Uterus (tissue), 4 donors: ENCODE data around the gene SECTM1. TPM values are rescaled to one million over a fixed set of nuclear protein-coding genes. Genes with fewer than 3 reads are reported as not detected.

ENCODE experiments used
- DNase-seq, 2 donors: peaks; one replicate each; pipeline ENCODE4 v3.0.0-alpha.2; 2019 to 2020
- H3K27ac ChIP-seq, 2 donors: fragments of 200-600 bp; sonication (generic); 1 replicate in 1 of 2; 2 replicates in 1 of 2; pipeline ENCODE4 v1.5.1; 2016 to 2018
- H3K27me3 ChIP-seq, 2 donors: fragments of 200-600 bp; sonication (generic); one replicate each; pipeline ENCODE4 v1.5.1; 2018 to 2019; ENCODE audit warnings: control low read depth in 1 of 2
- H3K36me3 ChIP-seq, 2 donors: fragments of 200-600 bp; sonication (generic); one replicate each; pipeline ENCODE4 v1.5.1; 2019; ENCODE audit warnings: control low read depth in 1 of 2
- H3K4me1 ChIP-seq, 2 donors: fragments of 200-600 bp; sonication (generic); one replicate each; pipeline ENCODE4 v1.5.1; 2018 to 2019; ENCODE audit warnings: control low read depth in 1 of 2
- H3K4me3 ChIP-seq, 2 donors: fragments of 200-600 bp; sonication (generic); 1 replicate in 1 of 2; 2 replicates in 1 of 2; pipeline ENCODE4 v1.5.1; 2018 to 2019; ENCODE audit warnings: mild to moderate bottlenecking in 1 of 2
- H3K9me3 ChIP-seq, 2 donors: fragments of 200-600 bp; sonication (generic); one replicate each; pipeline ENCODE4 v1.5.1; 2019; ENCODE audit warnings: control low read depth in 1 of 2
- CTCF ChIP-seq, 4 experiments: fragments of 200-600 bp in 2 of 4; fragments of 450-650 bp in 2 of 4; sonication (generic) in 2 of 4; IDR thresholded peaks; one replicate each; pipeline ENCODE4 v1.5.1; 2016 to 2019; ENCODE audit warnings: antibody characterized with exemption in 4 of 4, mild to moderate bottlenecking in 2 of 4, moderate library complexity in 1 of 4
- POLR2A ChIP-seq, 2 donors: fragments of 450-650 bp; IDR thresholded peaks; one replicate each; pipeline ENCODE4 v1.6.1; 2016; ENCODE audit warnings: antibody characterized with exemption in 2 of 2, mild to moderate bottlenecking in 1 of 2, moderate library complexity in 1 of 2
- intact Hi-C: fragments of 100-400 bp; cut with DNase I; formaldehyde crosslinking; loops from one replicate; pipeline ENCODE4 v1.15.1; 2023; ENCODE audit warnings: low total_unique reads
- total RNA-seq, 4 donors: library from RNA; depleted of rRNA in 3 of 4; stranded (reverse); fragments of >200 nt in 3 of 4; gene quantifications; one replicate each; pipeline versions ENCODE4 v1.1.0 to v1.2.4, GENCODE V29; 2014 to 2023
- donor health status: DM: yes; HTN: yes; CAD: no.

Gene SECTM1
- total RNA-seq, 4 donors from 2014 or later: 3.5 to 29.4 (median 9.0) TPM

DNA sequence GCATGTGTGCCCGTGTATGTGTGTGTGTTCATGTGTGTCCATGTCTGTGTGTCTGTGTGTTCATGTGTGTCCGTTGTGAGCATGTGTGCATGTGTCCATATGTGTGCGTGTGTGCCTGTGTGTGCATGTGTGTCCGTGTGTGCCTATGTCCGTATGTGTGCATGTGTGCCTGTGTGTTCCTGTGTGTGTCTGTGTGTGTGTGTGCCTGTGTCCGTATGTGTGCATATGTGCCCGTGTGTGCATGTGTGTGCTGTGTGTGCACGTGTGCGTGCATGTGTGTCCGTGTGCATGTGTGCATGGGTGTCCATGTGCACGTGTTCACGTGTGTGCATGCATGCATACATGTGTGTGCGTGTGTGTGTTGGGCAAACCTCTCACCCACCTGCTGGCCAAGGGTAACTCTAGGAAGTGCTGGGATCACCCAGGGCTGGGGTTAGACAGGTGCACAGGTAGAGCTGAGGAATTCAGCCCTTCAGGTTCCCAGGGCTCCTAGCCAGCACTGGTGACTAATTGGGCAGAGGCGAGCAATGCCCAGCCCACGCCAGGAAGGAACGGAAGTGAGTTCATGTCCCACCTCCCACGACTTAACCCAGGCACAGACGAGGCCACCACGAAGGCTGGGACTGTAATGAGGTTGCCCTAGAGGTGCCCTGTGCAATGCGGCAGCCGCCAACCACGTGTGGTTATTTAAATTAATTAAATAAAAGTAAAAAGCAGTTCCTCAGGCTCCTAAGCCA lies 51.9 kb downstream of the SECTM1 start:
- Histone ChIP-seq H3K4me3 (no peak overlapping the region), H3K4me1 (no peaks in the 10 kb centered on the region), H3K27me3 (no peaks in the 10 kb centered on the region), H3K9me3 (no peaks in the 10 kb centered on the region), H3K36me3 (no peaks in the 10 kb centered on the region), H3K27ac (no peak overlapping the region)
- intact Hi-C loops: no loop called here
- DNase-seq: no peak
- TF ChIP-seq POLR2A (IDR thresholded peaks at IDR 0.05): no peak
- TF ChIP-seq CTCF (IDR thresholded peaks at IDR 0.05): no peak

DNA sequence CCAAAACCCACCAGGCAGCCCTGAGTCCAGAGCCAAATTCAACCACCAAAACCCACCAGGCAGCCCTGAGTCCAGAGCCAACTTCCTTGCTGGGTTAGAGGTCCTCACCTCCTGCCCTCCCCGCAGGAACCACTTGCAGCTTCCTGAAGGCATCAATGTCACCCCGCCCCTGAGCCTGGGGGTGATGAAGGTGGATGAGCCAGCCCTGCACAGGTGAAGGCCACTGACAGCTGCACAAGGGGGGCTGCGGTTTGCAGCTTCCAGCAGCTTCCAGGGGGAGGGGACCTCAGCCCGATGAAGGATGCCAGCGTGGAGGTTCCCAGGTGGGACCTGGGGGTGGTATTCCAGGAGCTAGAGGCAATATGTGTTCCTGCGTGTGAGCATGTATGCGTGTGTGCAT lies 52.5 kb downstream of the SECTM1 start:
- Histone ChIP-seq H3K27ac (no peak overlapping the region), H3K9me3 (no peaks in the 10 kb centered on the region), H3K36me3 (no peaks in the 10 kb centered on the region), H3K27me3 (no peaks in the 10 kb centered on the region), H3K4me1 (no peaks in the 10 kb centered on the region), H3K4me3 (no peak overlapping the region)
- no peak for DNase-seq
- intact Hi-C loops: no loop called here
- TF ChIP-seq POLR2A (IDR thresholded peaks at IDR 0.05) (no peak), CTCF (IDR thresholded peaks at IDR 0.05) (no peak)

- no peaks in the 10 kb centered on the region for H3K27me3 ChIP-seq
- intact Hi-C loops: no loop called here
- H3K9me3 ChIP-seq: no peaks in the 10 kb centered on the region
- DNase-seq: no peak
- no peak for TF ChIP-seq POLR2A (IDR thresholded peaks at IDR 0.05)
- no peak for TF ChIP-seq CTCF (IDR thresholded peaks at IDR 0.05)
- no peak overlapping the region for H3K4me3 ChIP-seq
- H3K36me3 ChIP-seq: no peaks in the 10 kb centered on the region
- H3K4me1 ChIP-seq: no peaks in the 10 kb centered on the region
- no peak overlapping the region for H3K27ac ChIP-seq
Measured at GRCh38 chr17:82280537-82280936, 53.0 kb downstream of the SECTM1 start.

- no peak for DNase-seq
- Histone ChIP-seq H3K4me1 (peaks cover 0 to 7% of the 10 kb centered on the region in 2 donors), H3K4me3 (no peak overlapping the region), H3K9me3 (no peaks in the 10 kb centered on the region), H3K27ac (no peak overlapping the region), H3K27me3 (no peaks in the 10 kb centered on the region), H3K36me3 (no peaks in the 10 kb centered on the region)
- intact Hi-C loops: no loop called here
- no peak for TF ChIP-seq POLR2A (IDR thresholded peaks at IDR 0.05)
- TF ChIP-seq CTCF (IDR thresholded peaks at IDR 0.05): no peak
Measured at GRCh38 chr17:82278786-82279391, 54.7 kb downstream of the SECTM1 start.

- DNase-seq: no peak
- no peak overlapping the region for H3K4me3 ChIP-seq
- H3K36me3 ChIP-seq: no peaks in the 10 kb centered on the region
- TF ChIP-seq CTCF (IDR thresholded peaks at IDR 0.05) (no peak), POLR2A (IDR thresholded peaks at IDR 0.05) (no peak)
- H3K27ac ChIP-seq: no peak overlapping the region
- no peaks in the 10 kb centered on the region for H3K27me3 ChIP-seq
- H3K4me1 ChIP-seq: peaks cover 0 to 9% of the 10 kb centered on the region in 2 donors
- intact Hi-C loops: no loop called here
- H3K9me3 ChIP-seq: no peaks in the 10 kb centered on the region
Measured at GRCh38 chr17:82278308-82278707, 55.3 kb downstream of the SECTM1 start.
